ENCODE results near the gene GLI3.

GLI3 gene

GRCh38 chr7:42012786-42013360, 224.1 kb downstream of the GLI3 start:
- TF ChIP-seq CTCF (IDR thresholded peaks at IDR 0.05; ENCODE audit: insufficient read depth, low read length, poor library complexity, severe bottlenecking): no peak
- H3K4me3 ChIP-seq (replicated peaks; ENCODE audit: low read depth, low read length): no peak overlapping the region
- H3K36me3 ChIP-seq (ENCODE audit: control insufficient read depth, insufficient read depth, low read length): no peaks in the 10 kb centered on the region
- no peaks in the 10 kb centered on the region for H3K27me3 ChIP-seq (replicated peaks; ENCODE audit: control insufficient read depth, insufficient read depth, low read length)
- DNase-seq (ENCODE audit: extremely low read depth, insufficient read length): no peak

GRCh38 chr7:42012313-42012712, 224.7 kb downstream of the GLI3 start:
- no peaks in the 10 kb centered on the region for H3K36me3 ChIP-seq (ENCODE audit: control insufficient read depth, insufficient read depth, low read length)
- no peaks in the 10 kb centered on the region for H3K27me3 ChIP-seq (replicated peaks; ENCODE audit: control insufficient read depth, insufficient read depth, low read length)
- no peak overlapping the region for H3K4me3 ChIP-seq (replicated peaks; ENCODE audit: low read depth, low read length)
- DNase-seq (ENCODE audit: extremely low read depth, insufficient read length): no peak
- no peak for TF ChIP-seq CTCF (IDR thresholded peaks at IDR 0.05; ENCODE audit: insufficient read depth, low read length, poor library complexity, severe bottlenecking)

- H3K27me3 ChIP-seq (replicated peaks; ENCODE audit: control insufficient read depth, insufficient read depth, low read length): no peaks in the 10 kb centered on the region
- no peak for TF ChIP-seq CTCF (IDR thresholded peaks at IDR 0.05; ENCODE audit: insufficient read depth, low read length, poor library complexity, severe bottlenecking)
- no peak overlapping the region for H3K4me3 ChIP-seq (replicated peaks; ENCODE audit: low read depth, low read length)
- H3K36me3 ChIP-seq (ENCODE audit: control insufficient read depth, insufficient read depth, low read length): no peaks in the 10 kb centered on the region
- no peak for DNase-seq (ENCODE audit: extremely low read depth, insufficient read length)
Measured at GRCh38 chr7:42011846-42012245, 225.2 kb downstream of the GLI3 start.

- Histone ChIP-seq H3K4me3 (replicated peaks; ENCODE audit: low read depth, low read length) (no peak overlapping the region), H3K36me3 (ENCODE audit: control insufficient read depth, insufficient read depth, low read length) (no peaks in the 10 kb centered on the region), H3K27me3 (replicated peaks; ENCODE audit: control insufficient read depth, insufficient read depth, low read length) (no peaks in the 10 kb centered on the region)
- no peak for DNase-seq (ENCODE audit: extremely low read depth, insufficient read length)
- no peak for TF ChIP-seq CTCF (IDR thresholded peaks at IDR 0.05; ENCODE audit: insufficient read depth, low read length, poor library complexity, severe bottlenecking)
Measured at GRCh38 chr7:42010751-42011150, 226.3 kb downstream of the GLI3 start.

- H3K4me3 ChIP-seq (replicated peaks; ENCODE audit: low read depth, low read length): no peak overlapping the region
- DNase-seq (ENCODE audit: extremely low read depth, insufficient read length): no peak
- no peaks in the 10 kb centered on the region for H3K27me3 ChIP-seq (replicated peaks; ENCODE audit: control insufficient read depth, insufficient read depth, low read length)
- no peak for TF ChIP-seq CTCF (IDR thresholded peaks at IDR 0.05; ENCODE audit: insufficient read depth, low read length, poor library complexity, severe bottlenecking)
- H3K36me3 ChIP-seq (ENCODE audit: control insufficient read depth, insufficient read depth, low read length): no peaks in the 10 kb centered on the region
Measured at GRCh38 chr7:42006801-42007513, 230.1 kb downstream of the GLI3 start.

All from GM06990 (cell line).